Measurements from ENCODE around the gene STARD10.
A peak's percentile ranks its signal among the peaks of the same experiment; 100 is the strongest.

Gene STARD10

GRCh38 chr11:72741849-72742512 is 51.9 kb downstream of the STARD10 start:
- no peak for DNase-seq

DNA sequence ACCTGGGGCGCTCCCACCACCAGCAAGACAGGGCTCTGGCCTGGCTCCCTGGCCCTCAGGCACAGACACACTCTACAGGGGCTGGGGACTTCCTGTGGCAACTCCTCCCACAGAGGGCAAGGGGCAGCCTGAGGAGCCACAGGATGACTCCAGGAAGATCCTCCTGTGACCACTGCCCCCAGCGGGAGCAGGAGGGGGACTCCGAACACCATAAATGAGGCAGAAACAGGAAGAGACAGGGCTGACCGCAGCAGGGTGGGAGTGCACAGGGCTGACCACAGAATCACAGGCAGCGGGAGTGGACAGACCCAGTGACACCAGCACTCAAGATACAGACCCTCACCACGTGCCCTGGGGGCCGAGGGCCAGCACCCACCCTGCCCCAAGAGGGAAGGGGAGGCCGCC is 52.4 kb downstream of the STARD10 start:
- no peak for DNase-seq

- DNase-seq, result no peak
Measured at GRCh38 chr11:72740562-72741428, 53.1 kb downstream of the STARD10 start.

GRCh38 chr11:72740060-72740424 is 53.8 kb downstream of the STARD10 start:
- DNase-seq, result no peak

- DNase-seq, result no peak
Measured at GRCh38 chr11:72739240-72740059, 54.4 kb downstream of the STARD10 start.

GRCh38 chr11:72738199-72739141 is 55.4 kb downstream of the STARD10 start:
- DNase-seq, result no peak

- DNase-seq, result no peak
Measured at GRCh38 chr11:72737336-72737735, 56.5 kb downstream of the STARD10 start.

GRCh38 chr11:72736452-72737069 is 57.3 kb downstream of the STARD10 start:
- no peak for DNase-seq

GRCh38 chr11:72735495-72736027 is 58.3 kb downstream of the STARD10 start:
- DNase-seq, result no peak

GRCh38 chr11:72732329-72732728 is 61.5 kb downstream of the STARD10 start:
- no peak for DNase-seq

DNA sequence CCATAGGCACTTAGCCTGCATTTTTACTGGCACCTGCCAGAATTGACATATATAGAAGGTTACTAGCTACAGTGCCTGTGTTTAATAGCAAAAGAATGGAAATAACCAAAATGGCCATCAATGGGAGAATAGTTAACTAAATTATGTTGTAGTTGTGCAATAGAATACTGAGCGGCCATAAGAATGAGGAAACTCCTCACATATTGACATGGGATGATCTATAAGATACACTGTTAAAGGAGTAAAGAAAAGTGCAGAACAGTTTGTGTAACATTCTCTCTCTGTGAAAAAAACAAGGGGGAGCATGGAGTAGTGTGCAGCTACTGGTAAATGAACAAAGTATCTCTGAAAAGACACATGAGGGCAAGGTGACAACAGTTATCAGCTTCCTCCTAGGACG is 63.1 kb downstream of the STARD10 start:
- no peak for DNase-seq

GRCh38 chr11:72730243-72730642 is 63.6 kb downstream of the STARD10 start:
- DNase-seq, result no peak

DNA sequence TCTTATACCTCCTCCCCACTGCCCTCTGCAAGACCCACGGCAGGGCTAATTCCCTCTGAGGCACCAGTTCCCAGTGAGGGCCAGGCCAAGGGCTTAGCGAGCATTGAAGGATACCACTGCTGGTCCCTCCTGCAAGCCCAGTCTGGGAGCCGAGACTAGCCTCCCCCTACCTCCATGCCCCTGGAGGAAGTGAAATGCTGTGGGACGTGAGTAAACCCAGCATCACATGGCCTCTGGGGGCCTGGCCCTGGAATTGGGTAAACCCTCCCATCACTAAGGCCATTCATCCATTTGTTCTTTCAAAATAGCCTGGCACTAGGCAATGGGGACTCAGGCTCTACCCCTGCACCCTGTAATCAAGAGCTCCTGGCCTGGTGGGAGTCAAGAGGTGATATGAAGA is 66.3 kb downstream of the STARD10 start:
- DNase-seq, result no peak

DNA sequence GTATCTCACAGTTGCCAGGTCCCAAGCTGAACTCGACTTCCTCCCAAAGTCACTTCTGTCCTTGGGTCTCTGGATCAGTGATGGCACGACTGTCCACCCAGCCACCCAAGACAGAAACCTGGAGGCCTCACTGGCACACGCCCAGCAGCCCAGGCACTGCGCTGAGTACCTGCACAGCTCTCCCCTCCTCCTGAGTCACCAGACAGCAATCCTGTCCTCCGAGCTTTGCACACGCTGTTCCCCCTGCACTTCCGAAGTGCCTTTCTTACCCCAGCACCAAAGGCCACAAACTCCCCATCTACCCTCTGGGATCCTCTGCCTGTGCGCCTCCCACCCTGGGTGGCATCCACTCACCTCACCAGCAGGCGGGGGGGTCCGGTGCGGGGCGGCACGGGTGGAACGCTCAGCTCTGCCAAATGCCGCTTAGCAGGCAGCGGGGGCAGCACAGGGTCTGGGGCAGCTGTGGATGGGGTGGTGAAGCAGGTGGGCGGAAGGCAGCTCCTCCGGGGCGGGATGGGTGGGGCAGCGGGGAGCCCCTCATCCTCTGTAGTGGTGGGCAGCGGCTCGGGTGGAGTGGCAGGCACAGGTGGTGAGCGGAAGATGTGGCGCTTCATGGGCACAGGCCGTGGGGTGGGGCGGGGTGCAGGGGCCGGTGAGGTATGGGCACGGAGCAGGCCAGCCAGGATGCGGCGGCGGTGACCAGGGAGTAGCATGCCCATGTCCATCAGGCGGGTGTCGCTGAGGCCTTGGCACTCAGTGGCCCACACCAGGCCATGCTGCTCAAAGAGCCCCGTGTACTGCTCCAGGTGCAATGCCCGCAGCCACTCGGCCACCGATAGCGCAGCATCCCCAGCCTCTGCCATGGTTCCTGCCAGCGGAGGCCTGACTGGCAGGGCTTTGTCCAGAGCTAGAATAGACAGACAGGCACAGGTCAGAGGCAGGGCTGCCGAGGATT is 67.3 kb downstream of the STARD10 start:
- DNase-seq, result no peak

DNA sequence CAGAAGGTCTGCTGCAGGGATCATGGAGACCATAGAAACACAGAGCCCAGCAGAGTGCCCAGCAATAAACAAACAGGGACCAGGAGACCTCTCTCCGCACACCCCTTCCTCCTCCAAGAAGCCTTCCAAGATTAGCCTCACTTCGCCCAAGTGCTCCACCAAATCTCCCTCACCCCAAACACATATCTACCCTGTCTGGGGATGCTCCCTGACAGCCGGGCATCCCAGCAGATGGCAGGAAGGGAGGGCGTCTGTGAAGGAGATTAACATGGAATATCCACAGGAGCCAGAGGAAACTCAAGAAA is 68.2 kb downstream of the STARD10 start:
- DNase-seq, result no peak

- DNase-seq, result peak; percentile 83
Measured at GRCh38 chr11:72724851-72725723, 68.8 kb downstream of the STARD10 start.

GRCh38 chr11:72724021-72724551 is 69.8 kb downstream of the STARD10 start:
- DNase-seq, result no peak

- DNase-seq, result no peak
Measured at GRCh38 chr11:72723508-72723907, 70.3 kb downstream of the STARD10 start.

GRCh38 chr11:72722050-72722748 is 71.6 kb downstream of the STARD10 start:
- peak; percentile 94 for DNase-seq
